Gastrocnemius medialis (tissue), 4 donors: Measurements from ENCODE around the gene ZP1.

Experiments
- CTCF ChIP-seq, 5 experiments: fragments of 450-650 bp in 3 of 5; fragments of 200-600 bp in 2 of 5; sonication (generic) in 2 of 5; IDR thresholded peaks in 4 of 5; conservative IDR thresholded peaks in 1 of 5; 1 replicate in 4 of 5; 2 replicates in 1 of 5; pipeline ENCODE4 v1.5.1; 2016 to 2019; ENCODE audit warnings: antibody characterized with exemption in 5 of 5, mild to moderate bottlenecking in 3 of 5, moderate library complexity in 3 of 5
- POLR2A ChIP-seq, 2 donors: fragments of 450-650 bp; IDR thresholded peaks; one replicate each; pipeline ENCODE4 v1.6.1; 2017; ENCODE audit warnings: antibody characterized with exemption in 2 of 2, mild to moderate bottlenecking in 2 of 2, moderate library complexity in 2 of 2

GRCh38 chr11:60854847-60855725, 12.3 kb upstream of the ZP1 start:
- TF ChIP-seq CTCF (IDR thresholded peaks at IDR 0.05 in 4 of 5, conservative IDR thresholded peaks at IDR 0.05 in 1 of 5), result no peak
- TF ChIP-seq POLR2A (IDR thresholded peaks at IDR 0.05), result no peak
